DOHH2 (cell line): ENCODE data around the gene HEBP2.

Experiments
- H3F3A ChIP-seq: fragments of 200-600 bp; sonication (generic), shearing (Covaris generic); 2 replicates; pipeline ENCODE4 v1.6.0; 2016; ENCODE audit warnings: antibody characterized with exemption, mild to moderate bottlenecking; ENCODE audit not compliant: control insufficient read depth, insufficient read depth
- H3K27ac ChIP-seq: fragments of 200-600 bp; sonication (generic); 2 replicates; pipeline ENCODE4 v1.5.1; 2014; ENCODE audit warnings: low read depth, mild to moderate bottlenecking, low read length, moderate library complexity
- H3K27me3 ChIP-seq: fragments of 200-600 bp; sonication (generic); 2 replicates; pipeline ENCODE4 v1.6.1; 2014; ENCODE audit warnings: mild to moderate bottlenecking, low read length, mixed read lengths; ENCODE audit not compliant: control insufficient read depth
- H3K36me3 ChIP-seq: fragments of 200-600 bp; sonication (generic); 2 replicates; pipeline ENCODE4 v1.6.1; 2014; ENCODE audit warnings: mild to moderate bottlenecking, low read length, moderate library complexity, mixed read lengths; ENCODE audit not compliant: control insufficient read depth
- H3K4me1 ChIP-seq: fragments of 200-600 bp; sonication (generic); 2 replicates; pipeline ENCODE4 v1.6.1; 2014; ENCODE audit warnings: mild to moderate bottlenecking, low read length, mixed read lengths; ENCODE audit not compliant: control insufficient read depth
- H3K4me2 ChIP-seq: fragments of 200-600 bp; sonication (generic); 2 replicates; pipeline ENCODE4 v1.6.0; 2014; ENCODE audit warnings: mild to moderate bottlenecking, low read length, moderate library complexity
- H3K4me3 ChIP-seq: fragments of 200-600 bp; sonication (generic); 2 replicates; pipeline ENCODE4 v1.5.1; 2014; ENCODE audit warnings: mild to moderate bottlenecking, low read length, mixed read lengths
- H3K79me2 ChIP-seq: fragments of 200-600 bp; sonication (generic); 2 replicates; pipeline ENCODE4 v1.6.1; 2014; ENCODE audit warnings: mild to moderate bottlenecking, low read length, mixed read lengths; ENCODE audit not compliant: control insufficient read depth
- H3K9me2 ChIP-seq: fragments of 200-600 bp; sonication (generic); replicated peaks from 2 replicates; pipeline ENCODE4 v1.6.1; 2014; ENCODE audit warnings: mild to moderate bottlenecking, low read length, mixed read lengths; ENCODE audit not compliant: control insufficient read depth
- H3K9me3 ChIP-seq: fragments of 200-600 bp; sonication (generic); 2 replicates; pipeline ENCODE4 v1.6.1; 2014; ENCODE audit warnings: antibody characterized with exemption, low read length, mixed read lengths; ENCODE audit not compliant: control insufficient read depth, insufficient read depth
- H4K20me1 ChIP-seq: fragments of 200-600 bp; sonication (generic); 2 replicates; pipeline ENCODE4 v1.6.0; 2014; ENCODE audit warnings: low read depth, mild to moderate bottlenecking, antibody characterized with exemption, low read length, moderate library complexity; ENCODE audit not compliant: control insufficient read depth, insufficient read depth
- CTCF ChIP-seq: fragments of 200-600 bp; sonication (generic); IDR thresholded peaks from one replicate; pipeline ENCODE4 v1.5.1; 2014; ENCODE audit warnings: antibody characterized with exemption, mild to moderate bottlenecking, low read depth, low read length; ENCODE audit not compliant: poor library complexity, severe bottlenecking
- EZH2phosphoT487 ChIP-seq: fragments of 200-600 bp; sonication (generic); IDR thresholded peaks from 2 replicates; pipeline ENCODE4 v1.6.1; 2017; ENCODE audit warnings: borderline replicate concordance, mild to moderate bottlenecking, antibody characterized with exemption, low read length, moderate library complexity, mixed read lengths

HEBP2 gene

GRCh38 chr6:138428944-138429598 is 25.0 kb downstream of the HEBP2 start:
- H3K27ac ChIP-seq: no peak overlapping the region

GRCh38 chr6:138429761-138430160 is 25.7 kb downstream of the HEBP2 start:
- TF ChIP-seq CTCF (no peak), EZH2phosphoT487 (no peak)
- Histone ChIP-seq H3K36me3 (no peaks in the 10 kb centered on the region), H3K79me2 (no peaks in the 10 kb centered on the region), H3K27ac (no peak overlapping the region), H3F3A (no peaks in the 10 kb centered on the region), H3K4me2 (no peak overlapping the region), H4K20me1 (no peaks in the 10 kb centered on the region), H3K27me3 (no peaks in the 10 kb centered on the region), H3K4me1 (no peaks in the 10 kb centered on the region), H3K9me3 (no peaks in the 10 kb centered on the region), H3K9me2 (no peaks in the 10 kb centered on the region), H3K4me3 (no peak overlapping the region)

More at GRCh38 chr6:138428944-138429598, 25.0 kb downstream of the HEBP2 start:
- no peak for TF ChIP-seq EZH2phosphoT487
- peak; percentile 66 for TF ChIP-seq CTCF
- Histone ChIP-seq H4K20me1 (no peaks in the 10 kb centered on the region), H3F3A (no peaks in the 10 kb centered on the region), H3K9me3 (no peaks in the 10 kb centered on the region), H3K4me2 (no peak overlapping the region), H3K79me2 (no peaks in the 10 kb centered on the region), H3K4me3 (no peak overlapping the region), H3K9me2 (no peaks in the 10 kb centered on the region), H3K4me1 (no peaks in the 10 kb centered on the region), H3K36me3 (no peaks in the 10 kb centered on the region), H3K27me3 (no peaks in the 10 kb centered on the region)

- Histone ChIP-seq H3K27me3 (no peaks in the 10 kb centered on the region), H3K36me3 (no peaks in the 10 kb centered on the region)
Observed at GRCh38 chr6:138430361-138431145, 26.5 kb downstream of the HEBP2 start.

More at GRCh38 chr6:138430361-138431145, 26.5 kb downstream of the HEBP2 start:
- Histone ChIP-seq H3K9me3 (no peaks in the 10 kb centered on the region), H3K79me2 (no peaks in the 10 kb centered on the region), H3K9me2 (no peaks in the 10 kb centered on the region), H4K20me1 (no peaks in the 10 kb centered on the region), H3K4me3 (no peak overlapping the region), H3K4me1 (no peaks in the 10 kb centered on the region), H3F3A (no peaks in the 10 kb centered on the region), H3K4me2 (no peak overlapping the region), H3K27ac (no peak overlapping the region)
- no peak for TF ChIP-seq EZH2phosphoT487
- no peak for TF ChIP-seq CTCF
